Vagina (tissue), 2 donors: ENCODE measurements around the gene NTSR1. TPM values are rescaled to one million over a fixed set of nuclear protein-coding genes. Genes with fewer than 3 reads are reported as not detected.

Source experiments
- DNase-seq, 2 donors: peaks; one replicate each; pipeline ENCODE4 v3.0.0-alpha.2; 2017; ENCODE audit errors: extremely low spot score in 2 of 2
- H3K27ac ChIP-seq: fragments of 200-600 bp; sonication (generic); one replicate; pipeline ENCODE4 v1.5.1; 2019
- H3K27me3 ChIP-seq: fragments of 200-600 bp; sonication (generic); one replicate; pipeline ENCODE4 v1.5.1; 2019
- H3K36me3 ChIP-seq, 2 donors: fragments of 200-600 bp; sonication (generic); one replicate each; pipeline ENCODE4 v1.5.1; 2017 to 2019
- H3K4me1 ChIP-seq: fragments of 200-600 bp; sonication (generic); one replicate; pipeline ENCODE4 v1.5.1; 2019
- H3K4me3 ChIP-seq, 2 donors: fragments of 200-600 bp; sonication (generic); 1 replicate in 1 of 2; 2 replicates in 1 of 2; pipeline ENCODE4 v1.5.1; 2016 to 2019
- H3K9me3 ChIP-seq: fragments of 200-600 bp; sonication (generic); one replicate; pipeline ENCODE4 v1.5.1; 2019
- POLR2A ChIP-seq, 2 donors: fragments of 450-650 bp; IDR thresholded peaks; one replicate each; pipeline ENCODE4 v1.6.1; 2017; ENCODE audit warnings: antibody characterized with exemption in 2 of 2, mild to moderate bottlenecking in 2 of 2, moderate library complexity in 2 of 2
- POLR2AphosphoS5 ChIP-seq, 2 donors: sonication (generic); formaldehyde crosslinking; IDR thresholded peaks; one replicate each; pipeline ENCODE4 v1.9.0; 2017; ENCODE audit warnings: antibody characterized with exemption in 2 of 2, mild to moderate bottlenecking in 2 of 2, low read depth in 1 of 2; ENCODE audit not compliant: insufficient read depth in 1 of 2
- intact Hi-C: fragments of 100-400 bp; cut with DNase I; formaldehyde crosslinking; loops from one replicate; pipeline ENCODE4 v1.15.1; 2023
- total RNA-seq: library from RNA; depleted of rRNA; stranded (reverse); fragments of >200 nt; gene quantifications from one replicate; pipeline ENCODE4 v1.2.3, GENCODE V29; 2016
- TF ChIP-seq, protein P1 (sequence below), 3 experiments: fragments of 450-650 bp in 2 of 3; fragments of 200-600 bp in 1 of 3; sonication (generic) in 1 of 3; IDR thresholded peaks; one replicate each; pipeline ENCODE4 v1.5.1; 2017 to 2019; ENCODE audit warnings: antibody characterized with exemption in 3 of 3, mild to moderate bottlenecking in 2 of 3, moderate library complexity in 2 of 3

Gene NTSR1
- total RNA-seq, 1 donor from 2014 or later: 0.49 TPM

DNA sequence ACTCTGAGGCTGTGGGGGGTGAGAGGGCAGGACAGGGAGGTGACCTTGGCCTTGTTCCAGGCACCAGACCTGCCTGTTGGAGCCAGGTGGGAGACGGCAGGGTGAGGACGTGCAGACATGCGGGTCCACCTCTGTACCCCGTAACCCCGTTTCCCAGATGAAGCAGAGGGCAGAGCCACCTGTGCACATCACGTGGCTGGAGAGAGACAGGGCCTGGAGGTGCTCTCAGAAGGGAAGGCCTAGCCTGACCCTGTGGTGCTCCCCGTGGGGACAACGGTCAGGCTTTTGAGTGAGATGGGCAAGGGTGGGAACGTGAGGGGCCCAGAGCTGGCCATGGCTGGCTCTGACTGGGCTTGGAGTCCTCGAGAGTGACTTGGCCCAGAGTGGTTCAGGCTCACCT, 6.6 kb downstream of the NTSR1 start:
- intact Hi-C loops: no loop called here
- Histone ChIP-seq H3K4me1 (no peaks in the 10 kb centered on the region), H3K27me3 (peaks cover 11% of the 10 kb centered on the region), H3K4me3 (no peak overlapping the region), H3K9me3 (no peaks in the 10 kb centered on the region), H3K27ac (no peak overlapping the region), H3K36me3 (no peaks in the 10 kb centered on the region)
- TF ChIP-seq, protein P1, sequence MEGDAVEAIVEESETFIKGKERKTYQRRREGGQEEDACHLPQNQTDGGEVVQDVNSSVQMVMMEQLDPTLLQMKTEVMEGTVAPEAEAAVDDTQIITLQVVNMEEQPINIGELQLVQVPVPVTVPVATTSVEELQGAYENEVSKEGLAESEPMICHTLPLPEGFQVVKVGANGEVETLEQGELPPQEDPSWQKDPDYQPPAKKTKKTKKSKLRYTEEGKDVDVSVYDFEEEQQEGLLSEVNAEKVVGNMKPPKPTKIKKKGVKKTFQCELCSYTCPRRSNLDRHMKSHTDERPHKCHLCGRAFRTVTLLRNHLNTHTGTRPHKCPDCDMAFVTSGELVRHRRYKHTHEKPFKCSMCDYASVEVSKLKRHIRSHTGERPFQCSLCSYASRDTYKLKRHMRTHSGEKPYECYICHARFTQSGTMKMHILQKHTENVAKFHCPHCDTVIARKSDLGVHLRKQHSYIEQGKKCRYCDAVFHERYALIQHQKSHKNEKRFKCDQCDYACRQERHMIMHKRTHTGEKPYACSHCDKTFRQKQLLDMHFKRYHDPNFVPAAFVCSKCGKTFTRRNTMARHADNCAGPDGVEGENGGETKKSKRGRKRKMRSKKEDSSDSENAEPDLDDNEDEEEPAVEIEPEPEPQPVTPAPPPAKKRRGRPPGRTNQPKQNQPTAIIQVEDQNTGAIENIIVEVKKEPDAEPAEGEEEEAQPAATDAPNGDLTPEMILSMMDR (IDR thresholded peaks at IDR 0.05): no peak
- no peak for TF ChIP-seq POLR2A (IDR thresholded peaks at IDR 0.05)
- no peak for DNase-seq

DNA sequence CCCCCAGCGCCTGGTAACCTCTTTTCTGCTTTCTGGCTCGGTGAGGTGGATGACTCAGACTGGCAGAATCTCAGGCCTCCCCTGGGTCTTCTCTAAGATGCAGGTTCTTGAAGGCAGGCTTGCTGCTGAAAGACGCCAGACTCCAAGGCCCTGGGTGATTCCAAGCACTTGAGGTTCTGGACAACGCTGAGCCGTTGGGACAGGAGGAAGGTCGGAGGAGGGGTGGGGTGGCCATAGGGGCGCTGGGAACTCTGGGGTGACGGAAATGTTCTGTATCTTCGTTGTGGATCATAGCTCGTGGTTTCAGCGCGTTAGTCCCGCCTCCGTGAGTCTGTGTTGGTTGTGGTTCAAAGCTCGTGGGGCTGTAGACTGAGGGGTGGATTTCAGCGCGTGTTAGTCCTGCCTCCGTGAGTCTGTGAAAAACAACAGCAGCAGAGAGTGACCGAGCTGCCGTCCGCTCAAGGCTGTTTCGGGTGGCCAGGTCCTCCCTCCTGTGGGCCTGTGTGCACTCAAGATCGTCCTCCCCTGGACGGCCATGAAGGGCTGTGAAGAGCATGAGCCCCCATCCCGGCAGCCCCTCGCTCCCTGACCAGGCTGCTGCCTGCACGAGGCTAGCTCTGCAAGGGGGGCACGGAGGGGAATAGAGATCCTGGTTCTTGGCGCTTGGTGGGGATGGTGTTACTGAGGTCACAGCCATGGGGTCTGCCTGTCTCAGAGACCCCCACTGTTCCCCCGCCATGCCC, 7.7 kb downstream of the NTSR1 start:
- no peaks in the 10 kb centered on the region for H3K9me3 ChIP-seq
- H3K4me3 ChIP-seq: no peak overlapping the region
- H3K36me3 ChIP-seq: no peaks in the 10 kb centered on the region
- no peaks in the 10 kb centered on the region for H3K4me1 ChIP-seq
- H3K27ac ChIP-seq: no peak overlapping the region
- peaks cover under 1% of the 10 kb centered on the region for H3K27me3 ChIP-seq
- TF ChIP-seq, protein P1 (IDR thresholded peaks at IDR 0.05): no peak
- TF ChIP-seq POLR2AphosphoS5 (IDR thresholded peaks at IDR 0.05; ENCODE audit: insufficient read depth in 1 of 2, low read depth in 1 of 2): no peak
- no peak for TF ChIP-seq POLR2A (IDR thresholded peaks at IDR 0.05)
- intact Hi-C loops: no loop called here
- no peak for DNase-seq

DNA sequence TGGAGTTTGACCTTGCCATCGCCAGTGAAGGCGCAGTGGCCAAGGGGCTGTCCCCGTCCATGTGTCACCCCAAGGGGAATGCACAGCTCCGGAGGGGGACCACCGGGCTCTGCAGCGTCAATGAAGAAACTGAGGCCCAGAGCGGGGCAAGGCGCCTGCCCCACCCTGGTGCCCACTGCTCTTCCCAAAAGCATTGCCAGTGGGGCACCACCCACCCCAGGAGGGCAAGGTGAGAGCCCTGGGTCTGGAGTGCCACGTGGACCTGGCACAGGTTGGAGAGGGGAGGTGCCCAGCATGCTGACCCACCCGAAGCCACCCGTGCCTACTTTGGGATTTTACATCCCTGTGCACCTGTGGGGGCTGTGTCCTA, 8.3 kb downstream of the NTSR1 start:
- H3K9me3 ChIP-seq: no peaks in the 10 kb centered on the region
- no peak overlapping the region for H3K27ac ChIP-seq
- no peaks in the 10 kb centered on the region for H3K27me3 ChIP-seq
- no peak for DNase-seq
- no peak overlapping the region for H3K4me3 ChIP-seq
- H3K36me3 ChIP-seq: no peaks in the 10 kb centered on the region
- no peaks in the 10 kb centered on the region for H3K4me1 ChIP-seq
- intact Hi-C loops: no loop called here
- no peak for TF ChIP-seq POLR2AphosphoS5 (IDR thresholded peaks at IDR 0.05; ENCODE audit: insufficient read depth in 1 of 2, low read depth in 1 of 2)
- TF ChIP-seq POLR2A (IDR thresholded peaks at IDR 0.05): no peak
- TF ChIP-seq, protein P1 (IDR thresholded peaks at IDR 0.05): no peak

DNA sequence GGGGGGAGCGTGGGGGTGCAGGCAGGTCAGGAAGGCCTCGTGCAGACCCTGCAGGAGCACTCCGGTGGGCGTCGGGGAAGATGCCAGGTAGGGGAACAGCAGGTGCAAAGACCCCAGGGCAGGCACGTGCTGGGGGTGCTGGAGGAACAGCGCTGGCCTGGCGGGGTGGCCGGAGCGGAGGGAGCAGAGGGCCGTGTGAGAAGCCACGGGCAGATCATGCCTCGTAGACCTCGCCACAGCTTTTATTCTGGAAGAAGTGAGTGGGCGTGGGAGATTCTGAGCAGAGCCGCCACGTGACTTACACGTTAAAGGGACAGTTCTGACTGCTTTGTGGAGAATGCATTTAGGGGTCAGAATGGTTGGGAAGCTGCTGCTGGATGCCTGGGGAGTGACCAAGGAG, 9.3 kb downstream of the NTSR1 start:
- TF ChIP-seq POLR2AphosphoS5 (IDR thresholded peaks at IDR 0.05; ENCODE audit: insufficient read depth in 1 of 2, low read depth in 1 of 2) (no peak), POLR2A (IDR thresholded peaks at IDR 0.05) (no peak)
- TF ChIP-seq, protein P1 (IDR thresholded peaks at IDR 0.05): no peak
- no peak for DNase-seq
- H3K4me1 ChIP-seq: no peaks in the 10 kb centered on the region
- H3K27ac ChIP-seq: no peak overlapping the region
- H3K36me3 ChIP-seq: no peaks in the 10 kb centered on the region
- no peaks in the 10 kb centered on the region for H3K9me3 ChIP-seq
- no peak overlapping the region for H3K4me3 ChIP-seq
- intact Hi-C loops: no loop called here
- no peaks in the 10 kb centered on the region for H3K27me3 ChIP-seq

DNA sequence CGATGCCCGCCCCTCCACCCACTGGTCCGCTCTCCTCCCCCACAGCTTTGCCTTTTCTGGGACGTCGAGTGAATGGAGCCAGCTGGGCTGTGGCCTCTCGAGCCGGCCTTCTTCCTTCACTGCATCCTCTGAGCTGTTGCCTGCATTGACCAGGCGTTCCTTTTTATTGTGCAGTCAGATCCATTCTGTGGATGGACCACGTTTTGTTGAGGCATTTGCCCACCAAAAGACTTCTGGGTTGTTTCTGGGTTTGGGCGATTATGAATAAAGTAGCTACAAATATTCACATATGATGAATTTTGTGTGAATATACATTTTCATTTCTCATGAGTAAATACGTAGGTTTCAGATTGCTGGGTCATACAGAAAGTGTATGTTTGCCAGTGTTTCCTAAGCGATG, 9.9 kb downstream of the NTSR1 start:
- Histone ChIP-seq H3K27ac (no peak overlapping the region), H3K27me3 (no peaks in the 10 kb centered on the region), H3K4me1 (no peaks in the 10 kb centered on the region), H3K36me3 (no peaks in the 10 kb centered on the region), H3K4me3 (no peak overlapping the region), H3K9me3 (no peaks in the 10 kb centered on the region)
- TF ChIP-seq POLR2A (IDR thresholded peaks at IDR 0.05) (no peak), POLR2AphosphoS5 (IDR thresholded peaks at IDR 0.05; ENCODE audit: insufficient read depth in 1 of 2, low read depth in 1 of 2) (no peak)
- TF ChIP-seq, protein P1 (IDR thresholded peaks at IDR 0.05): no peak
- DNase-seq: no peak
- intact Hi-C loops: no loop called here
